SIG-M5 (cell line): ENCODE data around the gene STXBP4.

Experiments used
- DNase-seq: peaks from one replicate; lab custom pipeline; 2025; lab: John Stamatoyannopoulos, UW

Gene STXBP4

DNA sequence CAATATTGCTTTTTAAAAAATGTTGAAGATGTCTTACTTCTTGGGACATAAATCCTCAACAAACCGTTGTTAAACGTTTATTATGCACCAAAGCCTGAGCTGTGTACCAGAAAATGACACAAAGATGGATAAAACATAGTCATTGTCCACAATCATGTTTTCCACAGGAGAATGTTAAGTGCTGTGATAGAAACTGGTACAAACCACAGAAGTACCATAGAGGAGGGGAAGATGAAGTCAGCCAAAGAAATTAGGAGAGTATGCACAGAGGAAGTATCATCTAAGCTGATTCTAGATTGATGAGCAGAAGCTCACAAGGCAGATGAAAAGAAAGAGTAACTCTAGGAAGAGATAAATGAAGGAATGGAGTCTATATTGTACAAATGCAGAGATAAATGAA, 153.5 kb downstream of the STXBP4 start:
- DNase-seq: no peak

DNA sequence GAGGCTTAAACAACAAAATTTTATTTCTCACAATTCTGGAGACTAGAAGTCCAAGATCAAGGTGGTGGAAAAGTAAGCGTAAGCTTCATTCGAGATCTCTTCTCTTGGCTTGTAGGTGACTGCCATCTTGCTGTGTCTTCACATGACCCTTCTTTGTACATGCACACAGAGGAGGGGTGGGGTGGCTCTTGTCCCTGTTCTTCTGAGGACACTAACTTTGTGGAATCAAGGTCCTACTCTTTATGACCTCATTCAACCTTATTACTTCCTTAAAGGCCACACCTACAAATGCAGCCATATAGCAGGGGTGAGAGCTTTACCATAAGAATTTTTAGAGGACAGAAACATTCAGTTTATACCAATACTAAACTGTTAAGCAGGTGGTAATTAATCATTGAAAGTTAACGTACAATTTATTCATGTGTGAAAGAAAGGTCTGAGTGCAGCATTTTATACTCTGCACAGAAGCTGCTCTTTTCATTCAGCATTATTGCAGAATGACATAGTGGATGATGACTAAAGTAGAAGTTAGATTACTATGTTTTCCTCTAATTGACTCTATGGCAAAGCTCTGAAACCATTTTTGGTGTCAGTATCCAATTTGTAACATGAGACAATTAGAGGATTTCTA, 156.3 kb downstream of the STXBP4 start:
- no peak for DNase-seq

DNA sequence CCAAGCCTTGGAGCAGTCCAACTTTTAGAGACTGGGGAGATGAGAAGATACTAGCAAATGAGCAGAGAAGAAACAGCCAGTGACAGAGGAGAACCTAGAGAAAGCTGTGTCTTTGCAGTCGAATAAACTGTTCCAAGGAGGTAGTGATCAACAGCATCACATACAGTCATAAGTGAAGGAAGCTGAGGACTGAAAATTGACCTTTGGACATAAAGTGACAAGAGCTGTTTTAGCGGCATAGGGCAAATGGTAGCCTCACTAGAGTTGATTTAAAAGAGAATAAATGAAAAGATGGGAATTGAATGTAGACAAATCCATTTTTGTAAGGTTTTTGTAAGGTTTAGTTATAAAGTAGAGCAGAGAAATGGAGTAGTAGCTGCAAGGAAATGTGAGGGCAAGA, 165.0 kb downstream of the STXBP4 start:
- no peak for DNase-seq

- no peak for DNase-seq
These were observed 166.1 kb downstream of the STXBP4 start for GRCh38 chr17:55134486-55135157.

DNA sequence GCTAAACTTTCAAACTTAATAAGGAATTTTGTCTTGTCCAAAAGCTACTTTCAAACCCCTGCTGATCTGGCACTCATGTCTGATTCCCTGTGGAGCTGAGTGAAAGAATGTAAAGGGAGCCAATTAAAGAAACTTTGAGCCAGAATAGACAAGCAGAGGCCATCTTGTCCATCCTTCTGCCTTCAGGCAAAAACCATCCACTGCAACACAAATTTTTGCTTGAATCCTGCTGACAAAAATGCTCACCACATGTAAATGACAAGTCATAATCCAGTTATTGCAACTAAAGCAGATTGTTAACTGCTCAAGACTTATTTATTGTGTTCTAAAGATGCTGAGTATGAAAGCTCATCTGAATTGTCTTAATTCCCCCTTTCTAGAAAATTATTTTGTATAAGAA, 172.2 kb downstream of the STXBP4 start:
- no peak for DNase-seq

DNA sequence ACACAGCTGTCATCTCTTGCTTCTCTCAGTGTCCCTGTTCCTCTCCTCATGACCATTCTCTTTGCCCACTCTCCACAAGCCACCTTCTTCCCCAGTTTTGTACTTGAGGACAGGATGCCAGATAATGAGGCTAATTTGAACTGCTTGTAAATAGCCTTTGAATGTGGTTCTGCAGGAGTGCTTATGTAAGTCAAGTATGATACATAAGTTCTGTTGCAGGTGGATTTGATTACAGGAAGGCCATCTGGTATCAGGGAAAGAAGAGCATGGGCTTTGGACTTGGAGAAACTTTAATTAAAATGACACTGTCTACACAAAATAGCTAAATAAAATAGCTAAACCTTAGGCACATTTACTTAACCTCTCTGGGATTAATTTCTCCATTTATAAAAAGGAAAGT, 176.0 kb downstream of the STXBP4 start:
- no peak for DNase-seq

DNA sequence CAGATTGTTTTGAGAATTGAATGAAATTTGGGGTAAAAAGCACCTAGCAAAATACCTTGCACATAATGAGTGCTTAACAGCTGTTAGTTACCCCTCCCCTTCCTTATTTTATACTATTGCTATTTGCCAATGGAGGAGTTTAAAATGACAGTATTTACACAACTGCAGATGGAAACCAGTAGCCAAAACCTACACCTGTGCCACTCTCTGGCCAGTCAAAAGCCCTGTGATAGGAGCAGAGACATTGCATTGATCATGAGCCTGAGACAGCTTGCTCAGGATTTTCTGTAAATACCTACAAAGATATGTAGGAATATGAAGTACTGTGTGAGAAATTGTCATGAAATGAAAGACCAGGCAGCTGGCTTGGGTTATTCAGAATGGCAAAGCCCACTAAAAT, 180.9 kb downstream of the STXBP4 start:
- no peak for DNase-seq

DNA sequence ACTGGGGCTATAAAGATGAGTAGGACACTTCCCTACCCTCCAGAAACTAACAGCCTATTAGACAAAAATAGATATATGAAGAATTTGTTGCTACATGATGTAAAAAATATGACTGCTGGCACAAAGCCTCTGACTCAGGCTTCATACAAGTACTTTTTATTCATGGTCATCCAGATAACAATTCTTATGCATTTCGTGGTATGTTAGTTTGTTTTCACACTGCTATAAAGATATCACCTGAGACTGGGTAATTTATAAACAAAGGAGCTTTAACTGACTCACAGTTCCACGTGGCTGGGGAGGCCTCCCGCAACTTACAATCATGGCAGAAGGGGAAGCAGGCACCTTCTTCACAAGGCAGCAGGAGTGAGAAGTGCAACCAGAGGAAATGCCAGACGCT, 183.7 kb downstream of the STXBP4 start:
- no peak for DNase-seq

DNA sequence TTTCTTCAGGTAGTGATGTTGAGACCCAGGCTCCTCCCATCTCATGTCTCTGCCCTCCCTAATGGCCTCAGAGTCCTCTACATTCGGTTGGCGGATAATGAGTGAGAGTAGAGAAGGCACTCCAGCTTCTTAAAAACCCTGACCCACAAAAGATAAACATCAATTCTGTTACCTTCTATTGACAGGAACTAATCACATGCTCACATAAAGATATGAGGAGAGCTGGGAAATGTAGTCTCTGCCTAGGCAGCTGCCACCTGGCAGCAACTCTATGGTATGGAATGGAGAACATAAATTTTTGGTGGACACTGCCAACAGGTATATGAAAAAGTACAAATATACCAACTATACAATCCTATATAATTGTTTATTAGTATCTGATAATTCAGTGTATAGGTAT, 185.5 kb downstream of the STXBP4 start:
- DNase-seq: no peak

- DNase-seq: no peak
These were observed 187.4 kb downstream of the STXBP4 start for GRCh38 chr17:55155856-55156560.

DNA sequence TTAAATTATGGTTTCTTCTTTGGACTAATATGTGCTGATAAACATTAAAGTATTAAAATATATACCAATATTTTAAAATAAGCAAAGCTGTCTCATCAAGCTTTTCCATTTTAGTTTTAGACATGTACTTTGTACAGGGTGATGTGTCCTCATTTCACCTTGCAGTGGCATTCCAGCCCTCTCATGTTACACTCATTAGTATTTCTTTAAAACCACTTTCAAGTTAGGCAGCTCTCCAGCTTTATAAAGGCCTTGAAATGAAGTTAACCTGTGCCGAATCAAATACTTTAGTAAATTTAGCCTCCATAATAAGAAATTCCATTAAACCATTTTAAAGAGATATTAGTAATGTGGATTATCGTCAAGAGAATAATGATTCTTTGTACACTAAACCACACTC, 188.6 kb downstream of the STXBP4 start:
- no peak for DNase-seq

DNA sequence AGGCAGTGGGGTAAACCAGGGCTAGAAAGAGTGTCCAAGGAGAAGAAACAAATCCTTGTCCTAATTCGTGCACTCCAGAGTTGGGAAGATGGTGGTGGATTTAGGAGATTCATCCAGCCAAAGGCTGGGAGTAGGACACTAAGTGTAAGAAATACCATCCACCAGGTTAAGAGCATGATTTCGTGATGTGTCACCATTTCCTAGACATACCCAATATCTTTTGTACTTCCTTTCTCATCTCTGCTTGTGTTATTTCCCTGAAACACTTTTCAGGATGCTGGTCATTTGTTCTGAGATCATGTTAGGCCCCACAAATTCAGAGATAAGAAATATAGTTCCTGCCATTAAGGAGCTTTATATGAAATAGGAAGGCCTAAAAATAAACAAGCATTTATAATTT, 189.9 kb downstream of the STXBP4 start:
- DNase-seq: no peak

GRCh38 chr17:55159251-55159650, 190.7 kb downstream of the STXBP4 start:
- DNase-seq: no peak

- DNase-seq: no peak
These were observed 191.9 kb downstream of the STXBP4 start for GRCh38 chr17:55160501-55160900.

- no peak for DNase-seq
These were observed 193.5 kb downstream of the STXBP4 start for GRCh38 chr17:55161935-55162555.

DNA sequence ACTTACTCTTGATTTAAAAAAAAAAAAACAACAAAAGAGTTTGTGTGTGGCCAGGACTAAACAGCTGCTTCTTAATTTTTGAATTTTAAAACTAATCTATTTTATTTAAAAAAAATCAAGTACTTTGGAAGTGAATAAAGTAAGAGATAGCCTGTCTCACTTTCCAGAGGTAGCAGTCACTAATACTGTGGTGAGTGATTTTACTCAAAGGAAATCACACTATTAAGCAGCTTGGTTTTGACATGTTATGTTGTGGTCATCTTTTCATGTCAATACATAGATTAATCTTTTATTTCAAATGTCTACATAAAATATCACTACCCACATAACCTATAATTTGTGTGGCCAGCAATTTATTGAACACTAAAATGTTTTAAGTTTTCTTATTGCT, 194.0 kb downstream of the STXBP4 start:
- no peak for DNase-seq

DNA sequence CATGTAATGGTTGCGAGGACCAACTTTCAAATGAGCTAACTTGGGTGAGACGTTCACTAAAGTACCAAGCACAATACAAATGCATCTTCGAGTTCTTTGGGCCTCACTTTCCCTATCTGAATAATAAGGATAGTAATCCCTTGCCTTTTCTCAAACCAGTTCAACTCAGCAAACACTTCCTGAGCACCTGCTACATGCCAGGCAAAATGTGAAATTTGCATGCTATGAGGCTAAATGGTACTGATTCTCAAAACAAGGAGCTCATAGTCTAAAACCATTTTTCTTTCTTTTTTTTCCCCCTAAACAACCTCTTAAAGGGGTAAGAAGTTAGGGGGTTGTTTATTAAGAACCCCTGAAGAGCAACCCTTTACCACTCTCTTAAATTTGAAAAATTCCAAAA, 194.8 kb downstream of the STXBP4 start:
- no peak for DNase-seq

- DNase-seq: no peak
These were observed 197.9 kb downstream of the STXBP4 start for GRCh38 chr17:55166506-55166905.

- DNase-seq: no peak
These were observed 198.6 kb downstream of the STXBP4 start for GRCh38 chr17:55167024-55167725.

DNA sequence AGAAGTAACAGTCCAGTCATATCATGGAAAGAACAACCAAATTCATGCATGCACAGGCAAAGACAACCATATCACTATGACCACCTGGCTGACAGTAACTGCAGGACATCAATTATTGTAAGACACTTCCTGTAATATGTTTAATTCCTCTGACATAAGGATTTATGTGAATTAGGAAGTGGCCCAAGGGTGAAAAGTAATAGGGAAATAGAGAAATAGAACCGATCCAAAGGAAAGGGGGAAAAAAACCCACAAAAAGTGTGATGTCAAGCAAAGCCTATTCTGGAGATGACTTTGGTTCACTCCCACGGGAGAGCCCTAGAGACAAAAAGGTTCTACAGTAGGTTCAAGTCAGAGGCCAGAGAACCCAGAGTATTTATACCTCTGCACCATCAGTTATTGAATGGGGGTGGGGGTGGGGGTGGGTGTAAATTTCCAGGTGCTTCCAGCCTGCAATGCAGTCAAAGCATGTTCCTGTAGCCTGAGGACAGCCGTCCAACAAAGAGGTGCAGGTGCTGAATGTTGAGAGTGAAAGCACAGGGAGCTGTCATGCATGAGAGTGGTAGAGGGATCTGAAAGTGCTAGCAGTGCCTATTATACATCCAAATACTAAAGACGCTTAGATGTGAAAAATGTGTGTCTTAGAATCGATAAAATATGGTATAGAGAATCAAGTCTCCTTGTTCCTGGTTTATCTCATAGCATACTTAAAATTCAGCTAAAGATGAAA, 200.6 kb downstream of the STXBP4 start:
- no peak for DNase-seq

DNA sequence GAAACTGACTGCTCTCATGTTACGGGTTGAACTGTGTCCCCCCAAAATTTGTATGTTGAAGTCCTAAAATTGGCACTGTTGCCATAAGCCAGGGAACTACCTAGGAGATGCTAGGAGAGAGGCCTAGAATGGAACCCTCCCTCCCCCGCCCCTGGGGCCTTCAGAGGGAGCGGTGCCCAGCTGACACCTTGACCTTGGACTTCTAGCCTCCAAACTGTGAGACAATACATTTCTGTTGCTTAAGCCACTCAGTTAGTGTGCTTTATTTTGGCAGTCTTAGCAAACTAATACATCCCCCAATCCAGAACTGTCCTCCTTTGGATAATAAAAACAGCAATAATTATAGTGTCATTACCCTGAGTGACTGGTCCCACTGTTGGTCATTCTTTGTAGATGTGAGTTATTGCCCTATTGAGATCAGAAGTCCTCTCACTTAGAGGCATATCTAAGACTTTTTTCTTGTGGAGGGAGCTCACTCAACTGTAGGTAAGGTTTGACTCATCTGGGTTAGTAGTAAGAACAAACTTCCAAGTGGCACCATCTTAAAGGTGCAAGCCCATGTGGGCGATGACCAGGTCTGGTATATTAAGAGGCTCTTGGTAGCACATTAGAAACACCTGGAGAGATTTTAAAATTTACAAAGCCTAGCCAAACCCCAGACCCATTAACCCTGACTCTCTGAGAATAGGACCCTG, 203.2 kb downstream of the STXBP4 start:
- no peak for DNase-seq
